ENCODE results near the gene MSI2.

- TF ChIP-seq, protein P1, sequence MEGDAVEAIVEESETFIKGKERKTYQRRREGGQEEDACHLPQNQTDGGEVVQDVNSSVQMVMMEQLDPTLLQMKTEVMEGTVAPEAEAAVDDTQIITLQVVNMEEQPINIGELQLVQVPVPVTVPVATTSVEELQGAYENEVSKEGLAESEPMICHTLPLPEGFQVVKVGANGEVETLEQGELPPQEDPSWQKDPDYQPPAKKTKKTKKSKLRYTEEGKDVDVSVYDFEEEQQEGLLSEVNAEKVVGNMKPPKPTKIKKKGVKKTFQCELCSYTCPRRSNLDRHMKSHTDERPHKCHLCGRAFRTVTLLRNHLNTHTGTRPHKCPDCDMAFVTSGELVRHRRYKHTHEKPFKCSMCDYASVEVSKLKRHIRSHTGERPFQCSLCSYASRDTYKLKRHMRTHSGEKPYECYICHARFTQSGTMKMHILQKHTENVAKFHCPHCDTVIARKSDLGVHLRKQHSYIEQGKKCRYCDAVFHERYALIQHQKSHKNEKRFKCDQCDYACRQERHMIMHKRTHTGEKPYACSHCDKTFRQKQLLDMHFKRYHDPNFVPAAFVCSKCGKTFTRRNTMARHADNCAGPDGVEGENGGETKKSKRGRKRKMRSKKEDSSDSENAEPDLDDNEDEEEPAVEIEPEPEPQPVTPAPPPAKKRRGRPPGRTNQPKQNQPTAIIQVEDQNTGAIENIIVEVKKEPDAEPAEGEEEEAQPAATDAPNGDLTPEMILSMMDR (IDR thresholded peaks at IDR 0.05): no peak
- no peak for TF ChIP-seq EZH2 (IDR thresholded peaks at IDR 0.05; ENCODE audit: borderline replicate concordance, insufficient read depth, low read depth, low read length, poor library complexity, severe bottlenecking)
Measured at GRCh38 chr17:57228911-57229310, 27.4 kb upstream of the MSI2 start.

Measured in B cell (primary cell).